Activated CD8-positive, alpha-beta memory T cell treated with anti-CD3 and anti-CD28 coated beads, Interleukin-2, amount 50 U/mL, for 1 hour (primary cell): ENCODE measurements around the gene CYP2A13.
"Not testable (repeated sequence)": the region's sequence is repeated elsewhere in the genome, so short reads cannot be mapped to it uniquely, and the experiment has no call there.

Experiments
- DNase-seq: peaks from one replicate; pipeline ENCODE4 v3.0.0-alpha.2; 2020; ENCODE audit errors: extremely low read depth

The CYP2A13 gene, protein sequence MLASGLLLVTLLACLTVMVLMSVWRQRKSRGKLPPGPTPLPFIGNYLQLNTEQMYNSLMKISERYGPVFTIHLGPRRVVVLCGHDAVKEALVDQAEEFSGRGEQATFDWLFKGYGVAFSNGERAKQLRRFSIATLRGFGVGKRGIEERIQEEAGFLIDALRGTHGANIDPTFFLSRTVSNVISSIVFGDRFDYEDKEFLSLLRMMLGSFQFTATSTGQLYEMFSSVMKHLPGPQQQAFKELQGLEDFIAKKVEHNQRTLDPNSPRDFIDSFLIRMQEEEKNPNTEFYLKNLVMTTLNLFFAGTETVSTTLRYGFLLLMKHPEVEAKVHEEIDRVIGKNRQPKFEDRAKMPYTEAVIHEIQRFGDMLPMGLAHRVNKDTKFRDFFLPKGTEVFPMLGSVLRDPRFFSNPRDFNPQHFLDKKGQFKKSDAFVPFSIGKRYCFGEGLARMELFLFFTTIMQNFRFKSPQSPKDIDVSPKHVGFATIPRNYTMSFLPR

DNA sequence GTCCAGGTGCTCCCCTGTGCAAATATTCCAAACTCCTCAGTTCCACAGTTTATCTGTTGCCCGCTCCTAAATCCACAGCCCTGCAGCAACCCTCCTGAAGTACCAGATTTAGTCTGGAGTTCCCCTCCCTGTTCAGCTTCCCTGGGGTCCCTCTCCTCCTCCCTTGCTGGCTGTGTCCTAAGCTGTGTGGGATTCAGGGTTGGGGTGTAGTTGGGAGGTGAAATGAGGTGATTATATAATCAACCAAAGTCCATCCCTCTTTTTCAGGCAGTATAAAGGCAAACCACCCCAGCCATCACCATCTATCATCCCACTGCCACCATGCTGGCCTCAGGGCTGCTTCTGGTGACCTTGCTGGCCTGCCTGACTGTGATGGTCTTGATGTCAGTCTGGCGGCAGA lies at the start of gene CYP2A13:
Gene CYP2A13, plus strand, starts transcription at position 301 of the 400 bp plus-strand sequence. Its CDS starts 21 bp downstream, at position 322.
- DNase-seq = no peak

DNA sequence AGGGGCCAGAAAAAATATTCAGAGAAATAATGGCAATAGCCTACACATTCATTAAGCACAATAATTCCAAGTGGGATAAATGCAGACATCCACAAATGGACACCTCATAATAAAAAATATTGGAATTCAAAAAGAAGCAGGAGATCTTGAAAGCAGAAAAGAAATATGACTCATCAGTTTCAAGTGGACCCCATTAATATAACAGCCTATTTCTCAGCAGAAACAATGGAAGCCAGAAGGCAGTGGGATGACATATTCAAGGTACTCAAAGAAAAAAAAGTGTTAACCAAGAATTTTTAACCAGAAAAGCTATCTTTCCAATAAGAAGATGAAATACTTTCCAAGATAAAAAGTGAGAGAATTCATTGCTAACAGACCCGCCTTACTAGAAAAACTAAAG lies 48.4 kb upstream of the CYP2A13 start:
- DNase-seq = no peak

DNA sequence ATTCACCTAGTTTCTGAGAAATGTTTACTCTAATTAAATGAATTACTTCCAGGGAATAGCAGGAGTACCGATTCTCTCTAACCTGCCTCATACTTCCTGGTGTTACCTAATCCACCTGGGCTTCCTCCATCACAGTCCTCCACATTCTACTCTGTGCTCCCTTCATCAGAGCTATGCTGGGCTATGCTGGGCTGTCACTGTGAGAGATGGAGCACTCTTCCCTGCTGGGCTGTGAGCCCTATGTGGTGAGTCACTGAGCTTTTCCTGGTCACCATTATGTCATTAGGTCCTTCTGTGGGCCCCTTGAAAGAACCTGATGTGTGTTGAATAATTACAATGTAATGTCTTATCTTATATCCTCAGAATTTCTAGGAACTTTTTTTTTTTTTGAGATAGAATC lies 43.2 kb upstream of the CYP2A13 start:
- not testable (repeated sequence) for DNase-seq

DNA sequence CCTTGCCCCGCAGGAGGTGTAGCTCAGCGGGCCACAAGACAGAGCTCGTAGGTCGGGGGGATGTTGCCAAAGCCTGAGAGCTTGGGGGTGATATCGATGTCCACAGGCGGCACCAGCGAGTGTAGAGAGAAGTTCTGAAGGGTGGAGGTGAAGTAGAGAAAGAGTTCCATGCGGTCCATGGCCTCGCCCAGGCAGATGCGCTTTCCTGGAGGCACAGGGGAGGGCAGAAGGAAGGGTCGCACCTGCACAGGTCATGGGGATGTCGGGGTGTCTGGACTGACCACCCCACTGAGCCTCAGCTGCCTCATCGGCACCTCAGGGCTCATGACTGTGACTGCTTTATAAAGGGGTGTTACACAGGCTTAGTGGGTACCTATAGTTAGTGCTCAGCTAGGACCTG lies 37.8 kb upstream of the CYP2A13 start:
- no peak for DNase-seq

DNA sequence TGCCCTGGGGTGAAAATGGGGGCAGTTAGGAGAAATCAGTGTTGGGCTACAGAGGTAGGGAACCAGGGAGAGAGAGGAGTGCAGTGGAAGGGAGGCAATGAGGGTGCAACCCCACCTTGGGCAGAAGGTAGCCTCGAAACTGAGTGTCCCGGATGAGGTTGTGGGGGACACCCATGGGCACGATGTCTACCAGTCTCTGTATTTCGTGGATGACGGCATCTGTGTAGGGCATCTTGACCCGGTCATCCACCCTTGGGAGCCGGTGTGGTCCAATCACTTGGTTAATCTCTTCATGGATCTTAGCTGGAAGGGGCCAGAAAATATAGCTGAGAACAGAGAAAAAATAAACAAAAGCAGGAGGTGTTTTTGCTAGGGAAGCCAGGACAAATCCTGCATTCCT lies 36.1 kb upstream of the CYP2A13 start:
- not testable (repeated sequence) for DNase-seq

DNA sequence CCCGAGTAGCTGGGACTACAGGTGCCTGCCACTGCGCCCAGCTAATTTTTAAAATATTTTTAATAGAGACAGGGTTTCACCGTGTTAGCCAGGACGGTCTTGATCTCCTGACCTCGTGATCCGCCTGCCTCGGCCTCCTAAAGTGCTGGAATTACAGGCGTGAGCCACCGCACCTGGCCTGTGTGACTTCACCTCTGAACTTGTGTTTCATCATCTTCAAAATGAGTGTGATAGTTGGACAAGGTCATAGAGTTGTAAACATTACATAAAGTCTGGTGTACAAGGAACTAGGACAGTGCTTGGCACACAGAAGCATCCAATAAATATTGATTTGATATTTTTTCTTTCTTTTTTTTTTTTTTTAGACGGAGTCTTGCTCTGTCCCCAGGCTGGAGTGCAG lies 34.9 kb upstream of the CYP2A13 start:
- not testable (repeated sequence) for DNase-seq

DNA sequence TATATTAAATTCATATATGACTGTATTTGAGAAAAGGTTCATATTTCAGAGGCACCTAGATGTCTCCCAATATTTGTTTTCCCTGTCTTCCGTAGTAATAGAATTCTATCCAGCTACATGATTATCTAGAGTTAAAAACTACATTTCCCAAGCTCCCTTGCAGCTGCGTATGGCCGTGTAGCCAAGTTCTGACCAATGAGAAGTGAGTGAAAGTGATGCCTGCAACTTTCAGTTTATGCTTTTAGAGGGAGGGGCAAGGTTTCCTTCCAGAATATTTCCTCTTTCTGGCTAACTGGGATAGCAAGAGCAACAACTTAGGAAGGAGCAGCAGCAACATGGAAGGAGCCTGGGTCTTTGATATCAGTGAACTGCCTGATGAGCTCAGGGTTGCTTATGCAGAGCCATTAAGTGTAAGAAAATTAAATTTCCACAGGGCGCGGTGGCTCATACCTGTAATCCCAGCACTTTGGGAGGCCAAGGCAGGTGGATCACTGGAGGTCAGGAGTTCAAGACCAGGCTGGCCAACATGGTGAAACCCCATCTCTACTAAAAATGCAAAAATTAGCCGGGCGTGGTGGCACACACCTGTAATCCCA lies 23.2 kb upstream of the CYP2A13 start:
- no peak for DNase-seq

DNA sequence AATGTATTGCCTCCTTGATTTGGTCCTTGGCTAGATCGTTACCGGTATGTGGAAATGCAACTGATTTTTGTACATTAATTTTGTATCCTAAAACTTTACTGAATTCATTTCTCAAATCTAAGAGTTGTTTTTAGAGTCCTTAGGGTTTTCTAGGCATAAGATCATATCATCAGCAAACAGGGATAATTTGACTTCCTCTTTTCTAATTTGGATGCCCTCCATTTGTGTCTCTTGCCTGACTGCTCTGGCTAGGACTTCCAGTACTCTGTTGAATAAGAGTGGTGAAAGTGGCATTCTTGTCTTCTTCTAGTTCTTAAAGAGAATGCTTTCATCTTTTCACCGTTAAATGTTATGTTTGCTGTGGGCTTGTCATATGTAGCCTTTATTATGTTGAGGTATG lies 12.0 kb upstream of the CYP2A13 start:
- DNase-seq = no peak

DNA sequence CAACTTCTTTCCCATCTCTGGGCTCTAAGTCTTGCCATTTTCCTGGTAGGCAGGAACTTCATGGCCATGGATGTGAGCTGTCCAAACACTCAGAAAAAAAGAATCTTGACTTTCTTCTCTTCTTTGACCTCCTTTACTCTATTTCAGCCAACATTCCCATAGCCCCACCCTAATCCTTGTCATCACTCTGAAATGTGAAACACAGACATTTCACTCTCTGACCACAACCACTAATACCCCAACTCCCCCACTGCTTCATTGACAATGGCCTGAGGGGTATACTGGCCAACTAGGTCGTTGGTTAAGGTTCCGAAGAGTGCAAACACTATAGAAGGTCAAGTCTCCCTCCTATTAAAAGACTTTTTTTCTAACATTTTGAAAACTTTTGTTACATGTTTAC lies 4.7 kb upstream of the CYP2A13 start:
- no peak for DNase-seq

DNA sequence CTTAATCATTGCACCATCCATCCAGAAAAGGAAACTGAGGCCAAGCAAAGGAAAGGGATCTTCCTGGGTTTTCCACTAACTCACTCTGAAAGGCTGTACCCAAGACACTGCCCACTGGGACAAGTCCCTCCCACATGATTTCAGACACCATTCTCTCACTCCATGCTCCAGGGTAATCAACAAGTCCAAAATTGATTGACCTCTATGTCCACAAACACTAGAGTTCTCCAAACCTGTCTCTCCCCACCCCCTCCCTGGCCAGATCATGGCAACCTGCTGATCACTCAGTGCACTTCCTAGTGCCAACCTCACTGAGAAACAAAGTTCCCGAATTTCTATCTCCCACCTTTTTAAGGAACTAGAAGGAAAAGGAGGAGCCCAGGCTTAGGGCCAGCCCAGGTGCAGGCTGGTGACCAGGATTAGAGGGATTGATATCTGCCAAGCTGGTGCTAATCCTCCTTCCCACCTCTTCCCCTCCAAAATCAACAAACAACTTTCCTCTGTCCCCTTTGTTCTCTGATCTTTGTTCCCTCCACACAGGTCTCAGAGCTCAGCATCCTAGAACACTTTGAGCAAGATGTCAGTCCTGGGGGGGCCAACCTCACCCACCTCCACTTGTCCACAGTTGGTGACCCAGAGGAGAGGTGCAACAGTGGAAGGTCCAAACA lies 2.4 kb upstream of the CYP2A13 start:
- DNase-seq = no peak

DNA sequence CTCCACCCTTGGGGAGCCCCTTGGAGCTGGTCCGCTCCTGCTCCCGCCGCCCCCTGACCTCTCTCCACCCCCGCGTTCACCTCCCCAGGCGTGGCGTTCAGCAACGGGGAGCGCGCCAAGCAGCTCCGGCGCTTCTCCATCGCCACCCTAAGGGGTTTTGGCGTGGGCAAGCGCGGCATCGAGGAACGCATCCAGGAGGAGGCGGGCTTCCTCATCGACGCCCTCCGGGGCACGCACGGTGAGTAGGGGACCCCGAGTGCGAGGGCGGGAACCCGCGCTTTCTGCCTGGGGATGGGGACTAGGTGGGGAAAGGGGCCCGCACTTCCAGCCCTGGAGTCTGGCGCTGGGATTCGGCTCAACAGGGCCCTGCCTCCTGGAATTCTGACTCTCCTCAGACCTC lies 1.7 kb downstream of the CYP2A13 start:
- DNase-seq = no peak

DNA sequence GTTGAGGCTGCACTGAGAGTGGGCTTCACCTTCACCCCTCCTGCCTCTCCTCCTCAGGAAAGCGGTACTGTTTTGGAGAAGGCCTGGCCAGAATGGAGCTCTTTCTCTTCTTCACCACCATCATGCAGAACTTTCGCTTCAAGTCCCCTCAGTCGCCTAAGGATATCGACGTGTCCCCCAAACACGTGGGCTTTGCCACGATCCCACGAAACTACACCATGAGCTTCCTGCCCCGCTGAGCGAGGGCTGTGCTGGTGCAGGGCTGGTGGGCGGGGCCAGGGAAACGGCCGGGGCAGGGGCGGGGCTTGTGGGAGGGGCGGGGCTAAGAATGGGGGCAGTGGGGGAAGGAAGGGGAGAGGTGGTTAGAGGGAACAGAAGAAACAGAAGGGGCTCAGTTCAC lies 7.5 kb downstream of the CYP2A13 start:
- no peak for DNase-seq

DNA sequence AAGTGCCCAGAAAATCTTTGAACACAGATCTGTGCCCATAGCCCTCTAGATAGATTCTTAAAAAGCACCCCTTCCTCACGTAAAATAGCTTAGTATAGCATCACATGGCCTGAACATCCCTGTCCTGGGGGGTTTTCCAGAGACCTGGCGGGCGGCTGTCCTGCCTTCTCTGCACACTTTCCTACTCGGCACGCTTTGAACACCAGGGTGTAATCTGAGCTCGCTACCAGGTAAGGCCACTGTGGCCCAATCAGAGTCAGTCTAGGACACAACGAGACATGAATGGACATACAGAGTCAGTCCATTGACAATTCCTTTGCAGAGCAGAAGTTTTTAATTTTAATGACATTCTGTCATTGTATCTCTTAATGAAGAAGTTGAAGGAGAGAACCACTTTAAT lies 8.1 kb downstream of the CYP2A13 start:
- DNase-seq = no peak

DNA sequence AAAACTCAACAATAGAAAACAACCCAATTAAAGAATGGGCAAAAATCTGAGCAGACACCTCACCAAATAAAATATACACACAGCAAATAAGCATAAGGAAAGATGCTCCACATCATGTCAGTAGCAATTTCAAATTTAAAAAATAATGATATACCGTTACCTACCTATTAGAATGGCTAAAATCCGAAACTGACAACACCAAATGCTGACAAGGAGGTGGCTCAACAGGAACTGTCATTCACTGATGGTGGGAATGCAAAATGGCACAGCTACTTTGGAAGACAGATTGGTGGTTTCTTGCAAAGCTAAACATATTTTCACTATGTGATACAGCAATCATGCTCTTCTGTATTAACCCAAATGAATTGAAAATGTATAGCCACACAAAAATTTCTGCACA lies 9.1 kb downstream of the CYP2A13 start:
- DNase-seq = no peak

DNA sequence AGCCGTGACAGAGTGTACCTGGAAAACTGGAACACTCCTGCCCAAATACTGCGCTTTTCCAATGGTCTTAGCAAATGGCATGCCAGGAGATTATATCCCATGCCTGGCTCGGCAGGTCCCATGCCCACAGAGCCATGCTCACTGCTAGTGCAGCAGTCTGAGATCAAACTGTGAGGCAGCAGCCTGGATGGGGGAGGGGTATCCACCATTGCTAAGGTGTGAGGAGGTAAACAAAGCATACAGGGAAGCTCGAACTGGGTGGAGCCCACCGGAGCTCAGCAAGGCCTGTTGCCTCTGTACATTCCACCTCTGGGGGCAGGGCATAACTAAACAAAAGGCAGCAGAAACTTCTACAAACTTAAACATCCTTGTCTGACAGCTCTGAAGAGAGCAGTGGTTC lies 10.5 kb downstream of the CYP2A13 start:
- DNase-seq = no peak

DNA sequence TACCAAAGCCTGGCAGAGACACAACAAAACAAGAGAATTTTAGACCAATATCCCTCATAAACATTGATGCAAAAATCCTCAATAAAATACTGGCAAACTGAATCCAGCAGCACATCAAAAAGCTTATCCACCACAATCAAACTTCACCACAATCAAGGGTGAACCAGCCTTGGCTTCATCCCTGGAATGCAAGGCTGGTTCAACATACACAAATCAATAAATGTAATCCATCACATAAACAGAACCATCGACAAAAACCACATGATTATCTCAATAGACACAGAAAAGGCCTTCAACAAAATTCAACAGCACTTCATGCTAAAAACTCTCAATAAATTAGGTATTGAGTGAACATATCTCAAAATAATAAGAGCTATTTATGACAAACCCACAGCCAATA lies 14.0 kb downstream of the CYP2A13 start:
- not testable (repeated sequence) for DNase-seq

DNA sequence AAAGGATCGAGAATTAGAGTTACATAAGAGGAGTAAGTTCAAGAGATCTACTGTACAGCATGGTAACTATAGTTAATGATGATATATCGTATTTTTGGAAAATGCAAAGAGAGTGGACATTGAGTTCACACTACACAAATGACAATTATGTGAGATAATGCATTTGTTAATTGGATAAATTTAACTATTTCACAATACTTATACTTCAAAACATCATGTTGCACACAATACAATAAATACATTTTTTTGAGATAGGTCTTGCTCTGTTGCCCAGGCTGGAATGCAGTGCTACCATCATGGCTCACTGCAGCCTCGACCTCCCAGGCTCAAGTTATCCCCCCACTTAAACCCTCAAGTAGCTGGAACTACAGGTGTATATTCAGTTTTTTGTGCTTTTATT lies 17.9 kb downstream of the CYP2A13 start:
- no peak for DNase-seq

DNA sequence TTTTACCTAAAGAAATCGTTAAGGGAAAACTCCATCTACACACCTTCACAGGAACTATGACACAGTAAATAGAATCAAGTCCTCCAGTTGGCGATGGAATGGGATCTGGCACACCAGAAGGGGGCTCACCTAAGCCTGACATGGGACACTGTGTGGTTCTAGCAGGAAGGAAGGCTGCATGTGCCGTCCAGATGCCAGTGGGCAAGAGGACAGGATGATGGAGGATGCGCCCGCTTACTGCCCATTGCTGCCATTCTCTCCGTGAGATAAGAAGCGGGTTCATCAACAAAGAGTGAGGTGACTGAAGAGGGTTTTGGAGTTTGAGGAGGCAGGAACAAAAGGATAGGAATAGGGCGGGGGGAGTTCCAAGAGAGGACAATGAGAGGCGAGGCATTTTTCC lies 23.0 kb downstream of the CYP2A13 start:
- no peak for DNase-seq

DNA sequence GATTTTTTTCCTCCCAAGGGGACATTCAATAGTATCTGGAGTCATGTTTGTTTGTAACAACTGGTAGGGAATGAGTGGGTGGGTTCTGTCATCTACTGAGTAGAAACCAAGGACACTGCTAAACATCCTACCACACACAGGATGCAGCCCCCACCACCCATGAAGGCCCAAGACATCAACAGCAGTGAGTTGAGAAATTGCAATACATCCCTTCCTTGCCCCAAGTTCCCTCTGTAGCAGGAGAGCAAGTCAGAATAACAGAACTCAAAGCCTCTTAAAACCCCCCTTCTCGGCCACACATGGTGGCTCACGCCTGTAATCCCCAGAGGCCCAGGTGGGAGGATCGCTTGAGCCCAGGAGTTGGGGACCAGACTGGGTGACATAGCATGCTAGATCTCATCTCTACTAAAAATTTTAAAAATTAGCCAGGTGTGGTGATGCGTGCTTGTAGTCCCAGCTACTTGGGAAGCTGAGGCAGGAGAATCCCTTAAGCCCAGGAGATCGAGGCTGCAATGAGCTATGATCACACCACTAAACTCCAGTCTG lies 23.6 kb downstream of the CYP2A13 start:
- no peak for DNase-seq

DNA sequence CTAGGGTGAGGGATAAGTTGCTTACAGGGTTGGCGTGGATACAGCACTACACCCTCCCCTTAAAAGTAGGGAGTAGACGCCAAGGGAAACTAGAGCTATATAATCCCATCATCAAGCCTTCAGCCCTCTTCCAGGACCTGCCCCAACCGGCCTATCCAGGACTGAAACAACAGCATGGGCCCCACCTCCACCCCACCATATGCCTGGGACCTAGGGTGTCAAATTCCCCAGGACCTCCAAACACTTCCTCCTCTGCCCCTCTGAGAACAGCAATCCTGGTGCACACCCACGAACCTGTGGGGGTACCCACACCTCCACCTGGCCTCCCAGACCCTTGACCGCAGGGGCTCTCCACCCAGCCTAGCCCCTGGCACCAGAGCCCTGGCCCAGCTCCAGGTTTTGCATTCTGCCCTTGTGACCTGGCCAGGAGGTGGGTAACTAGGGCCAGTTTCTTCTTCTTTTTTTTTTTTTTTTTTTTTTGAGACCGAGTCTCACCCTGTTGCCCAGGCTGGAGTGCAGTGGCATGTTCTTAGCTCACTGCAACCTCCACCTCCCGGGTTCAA lies 24.6 kb downstream of the CYP2A13 start:
- no peak for DNase-seq

DNA sequence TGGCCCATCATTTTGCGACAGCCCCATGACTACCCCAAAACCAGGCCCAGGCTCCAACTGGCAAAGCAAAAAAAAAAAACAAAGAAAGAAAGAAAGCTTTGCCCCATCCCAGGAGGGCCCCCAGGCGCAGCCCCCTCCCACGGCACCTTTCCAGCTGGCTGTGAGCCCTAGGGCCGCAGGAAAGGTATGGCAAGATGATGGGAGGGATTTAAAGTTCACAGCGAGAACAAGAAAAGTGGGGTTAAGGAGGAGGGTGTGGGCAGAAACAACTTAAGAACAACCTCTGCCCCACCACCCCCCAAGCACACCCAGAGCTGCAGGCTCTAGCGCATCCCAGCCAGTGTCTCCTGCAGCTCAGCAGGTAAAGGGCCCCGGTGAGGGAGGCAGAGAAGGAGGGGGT lies 25.9 kb downstream of the CYP2A13 start, which contains the start of gene CYP2F1:
Gene CYP2F1, plus strand, starts transcription at position 301 of the 400 bp plus-strand sequence. CDS start 1,757 bp downstream, outside the sequence.
- DNase-seq = no peak

DNA sequence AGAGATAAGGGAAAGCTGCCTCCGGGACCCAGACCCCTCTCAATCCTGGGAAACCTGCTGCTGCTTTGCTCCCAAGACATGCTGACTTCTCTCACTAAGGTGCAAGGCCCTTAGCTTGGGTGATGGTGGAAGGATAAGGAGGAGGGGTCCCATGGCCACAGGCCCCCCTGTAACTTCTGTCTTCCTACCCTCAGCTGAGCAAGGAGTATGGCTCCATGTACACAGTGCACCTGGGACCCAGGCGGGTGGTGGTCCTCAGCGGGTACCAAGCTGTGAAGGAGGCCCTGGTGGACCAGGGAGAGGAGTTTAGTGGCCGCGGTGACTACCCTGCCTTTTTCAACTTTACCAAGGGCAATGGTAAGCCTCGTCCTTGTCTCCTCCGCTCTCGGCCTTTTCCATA lies 28.0 kb downstream of the CYP2A13 start:
- DNase-seq = no peak
